GM12874 (cell line): ENCODE data around the gene TREM1.

ENCODE experiments used
- CTCF ChIP-seq: IDR thresholded peaks from 2 replicates; pipeline ENCODE4 v1.5.1; 2011; ENCODE audit warnings: low read depth, mild to moderate bottlenecking, control low read depth, low read length, moderate library complexity; ENCODE audit not compliant: insufficient read depth

The TREM1 gene

DNA sequence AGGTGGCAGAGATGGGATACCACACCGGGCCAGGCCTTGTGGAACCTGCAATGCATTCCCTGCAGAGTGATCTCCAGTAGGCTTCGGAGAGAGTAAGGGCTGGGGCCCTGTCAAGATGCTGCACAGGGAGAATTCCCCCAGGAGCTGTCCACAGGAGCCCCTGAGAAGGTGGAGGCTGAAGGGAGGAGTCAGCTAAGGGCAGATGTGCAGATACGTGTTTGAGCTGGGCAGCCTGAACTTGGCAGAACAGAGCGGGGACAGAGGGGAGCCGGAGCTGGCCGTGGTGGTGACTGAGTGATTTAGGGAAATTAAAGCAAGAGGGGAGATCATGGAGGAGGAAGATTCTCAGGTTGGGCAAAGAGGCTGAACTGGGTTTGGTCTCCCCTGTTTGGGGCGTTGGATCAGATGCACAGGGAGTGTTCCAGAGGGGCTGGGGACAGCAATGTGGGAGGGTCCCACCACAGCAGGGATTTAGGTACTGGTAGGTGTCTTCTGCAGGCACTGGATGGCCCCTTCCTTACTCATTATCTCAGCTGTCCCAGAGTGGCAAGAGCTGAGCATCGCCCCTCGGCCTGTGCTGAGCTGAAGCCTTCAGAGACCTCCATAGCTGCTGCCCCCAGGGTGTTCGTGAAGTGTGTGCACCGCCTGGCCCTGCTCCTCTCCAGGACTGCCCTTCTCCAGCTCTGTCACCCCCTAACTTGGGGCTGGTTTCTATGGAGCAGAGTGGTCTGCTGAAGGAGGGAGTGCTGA is 45.1 kb upstream of the TREM1 start:
- no peak for TF ChIP-seq CTCF

DNA sequence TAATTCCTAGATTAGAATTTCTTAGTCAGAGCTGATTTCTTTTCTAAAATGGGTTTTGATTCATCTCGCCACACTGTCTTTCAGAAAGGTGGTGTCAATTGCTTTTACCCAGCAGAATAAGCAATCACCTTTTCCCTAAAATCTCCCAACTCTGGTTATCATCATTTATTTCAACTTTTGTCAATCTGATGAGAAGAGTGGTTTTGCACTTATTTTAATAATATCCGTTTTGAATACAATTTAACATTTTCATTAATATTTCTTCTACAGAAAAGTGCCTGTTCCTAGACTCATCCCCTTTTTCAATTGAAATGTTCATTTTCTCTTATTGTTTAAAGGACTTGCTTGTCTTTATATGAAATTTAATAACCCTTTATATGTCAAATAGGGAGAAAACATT is 40.7 kb upstream of the TREM1 start:
- no peak for TF ChIP-seq CTCF

DNA sequence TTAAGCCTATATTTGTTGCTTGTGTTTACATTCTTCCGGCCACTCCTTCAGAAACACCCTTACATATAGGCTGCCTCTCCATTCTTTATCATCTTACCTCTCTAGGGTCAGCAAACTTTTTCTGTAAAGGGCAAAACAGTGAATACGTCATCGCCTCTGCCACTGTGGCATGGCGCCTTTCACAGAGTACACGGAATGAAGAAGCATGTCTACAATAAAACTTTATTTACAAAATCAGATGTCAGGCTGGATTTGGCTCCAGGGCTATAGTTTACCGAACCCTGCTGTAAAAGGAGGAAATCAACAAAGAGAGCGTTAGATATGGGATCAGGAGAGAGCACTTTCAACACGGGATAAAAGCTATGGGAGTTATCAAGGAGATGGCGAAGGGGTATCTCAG is 39.6 kb upstream of the TREM1 start:
- no peak for TF ChIP-seq CTCF

DNA sequence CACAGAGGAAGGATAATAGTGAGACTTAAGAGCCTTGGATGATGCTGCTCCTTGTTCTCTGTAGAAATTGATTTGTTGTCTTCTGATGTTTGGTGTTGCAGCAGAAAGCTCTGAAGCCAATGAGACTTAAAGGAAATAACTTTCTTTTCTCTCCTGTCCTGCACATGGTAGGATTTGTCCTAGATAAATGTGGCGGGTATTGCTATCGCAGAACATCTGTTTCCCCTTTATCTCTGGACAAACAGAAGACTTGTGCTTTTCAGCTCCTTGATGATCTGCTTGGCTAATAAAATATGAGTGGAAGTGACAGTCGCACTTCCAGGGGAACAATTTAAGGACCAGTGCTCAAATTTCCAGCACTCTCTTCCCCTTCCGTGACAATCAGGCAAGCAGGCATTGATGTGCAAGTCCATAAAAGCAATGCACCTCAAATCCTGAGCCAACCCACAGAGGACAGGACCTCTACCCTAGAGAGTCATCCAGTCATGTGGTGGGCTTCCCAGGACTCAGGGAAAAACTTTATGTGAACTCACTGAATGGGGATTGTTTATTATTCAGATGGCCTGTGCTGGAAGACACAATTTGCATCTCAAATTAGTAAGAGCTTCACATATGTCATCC is 39.1 kb upstream of the TREM1 start:
- TF ChIP-seq CTCF = no peak

DNA sequence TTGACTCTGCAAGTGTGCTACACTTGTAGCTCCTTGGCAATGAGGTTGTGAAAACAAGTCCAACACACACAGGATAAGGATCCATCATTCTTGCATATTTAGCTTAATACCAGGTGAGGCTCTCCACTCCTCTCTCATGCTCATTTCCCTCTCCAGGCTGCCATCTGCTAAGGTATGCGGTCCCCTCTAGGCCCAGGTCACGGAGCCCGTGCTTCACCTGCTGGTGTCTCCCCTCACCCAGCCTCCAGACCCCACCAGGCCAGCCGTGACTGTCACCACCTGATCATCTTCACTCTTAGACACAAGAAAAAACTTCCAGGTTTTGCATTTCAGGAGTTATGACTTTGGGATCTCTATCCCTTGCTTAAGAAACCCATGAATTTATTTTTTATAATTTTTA is 34.7 kb upstream of the TREM1 start:
- TF ChIP-seq CTCF = no peak

- peak; percentile 100 for TF ChIP-seq CTCF
Observed at GRCh38 chr6:41318654-41319565, 32.4 kb upstream of the TREM1 start.

DNA sequence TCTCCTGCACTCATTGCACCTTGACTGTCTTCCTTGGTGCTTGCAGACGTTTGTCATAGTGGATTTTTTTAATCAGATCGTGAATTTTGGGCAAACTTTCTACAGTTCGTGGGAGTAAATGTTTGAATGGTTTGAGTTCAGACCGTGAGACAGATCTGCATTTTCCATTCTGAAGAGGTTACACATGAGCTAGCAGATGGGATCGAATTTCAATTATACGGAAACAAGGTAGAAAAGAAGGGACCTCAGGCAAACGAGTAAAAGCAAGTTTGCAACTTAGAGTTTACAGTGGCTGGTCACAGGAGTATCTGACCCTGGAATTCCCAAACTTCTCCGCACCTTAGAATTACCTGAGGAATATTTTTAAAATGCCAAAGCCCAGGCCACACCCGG is 31.8 kb upstream of the TREM1 start:
- TF ChIP-seq CTCF = no peak
